NCI-H1048 (cell line): Measurements from ENCODE around the gene ARHGAP18.
A peak's percentile ranks its signal among the peaks of the same experiment; 100 is the strongest.

Experiments
- DNase-seq: peaks from one replicate; lab custom pipeline; 2025; lab: John Stamatoyannopoulos, UW

The ARHGAP18 gene

GRCh38 chr6:129709769-129710449, at the start of gene ARHGAP18:
Gene ARHGAP18, minus strand, starts transcription at chr6:129710177. Its CDS starts 41 bp downstream, at chr6:129710136.
- DNase-seq, result peak; percentile 65

- DNase-seq, result no peak
These were observed 45.8 kb upstream of the ARHGAP18 start for GRCh38 chr6:129755787-129756186.

GRCh38 chr6:129754750-129755149, 44.8 kb upstream of the ARHGAP18 start:
- no peak for DNase-seq

- no peak for DNase-seq
These were observed 43.4 kb upstream of the ARHGAP18 start for GRCh38 chr6:129753422-129753821.

- DNase-seq, result no peak
These were observed 41.4 kb upstream of the ARHGAP18 start for GRCh38 chr6:129751384-129751783.

GRCh38 chr6:129750360-129750759, 40.4 kb upstream of the ARHGAP18 start:
- DNase-seq, result no peak

GRCh38 chr6:129749749-129750120, 39.8 kb upstream of the ARHGAP18 start:
- DNase-seq, result no peak

GRCh38 chr6:129748901-129749748, 39.1 kb upstream of the ARHGAP18 start:
- DNase-seq, result no peak

- no peak for DNase-seq
These were observed 38.4 kb upstream of the ARHGAP18 start for GRCh38 chr6:129748212-129748900.

GRCh38 chr6:129747588-129748112, 37.7 kb upstream of the ARHGAP18 start:
- DNase-seq, result no peak

- no peak for DNase-seq
These were observed 34.9 kb upstream of the ARHGAP18 start for GRCh38 chr6:129744880-129745237.

GRCh38 chr6:129744201-129744879, 34.4 kb upstream of the ARHGAP18 start:
- DNase-seq, result no peak

- DNase-seq, result no peak
These were observed 30.0 kb upstream of the ARHGAP18 start for GRCh38 chr6:129740013-129740412.

GRCh38 chr6:129736105-129736504, 26.1 kb upstream of the ARHGAP18 start:
- no peak for DNase-seq

- no peak for DNase-seq
These were observed 23.3 kb upstream of the ARHGAP18 start for GRCh38 chr6:129733290-129733689.

GRCh38 chr6:129732542-129732941, 22.6 kb upstream of the ARHGAP18 start:
- no peak for DNase-seq

- no peak for DNase-seq
These were observed 22.1 kb upstream of the ARHGAP18 start for GRCh38 chr6:129732034-129732433.

- no peak for DNase-seq
These were observed 21.5 kb upstream of the ARHGAP18 start for GRCh38 chr6:129731428-129731827.

- DNase-seq, result peak; percentile 12
These were observed 20.6 kb upstream of the ARHGAP18 start for GRCh38 chr6:129730477-129731165.

GRCh38 chr6:129726650-129727049, 16.7 kb upstream of the ARHGAP18 start:
- no peak for DNase-seq

- no peak for DNase-seq
These were observed 15.4 kb upstream of the ARHGAP18 start for GRCh38 chr6:129725341-129725740.
